ENCODE measurements around the gene OTOF. TPM values are rescaled to one million over a fixed set of nuclear protein-coding genes. Genes with fewer than 3 reads are reported as not detected.

Gene OTOF
- polyA plus RNA-seq, 1 of the 3 experiments (the other 2 are of a cell fraction) = not detected

DNA sequence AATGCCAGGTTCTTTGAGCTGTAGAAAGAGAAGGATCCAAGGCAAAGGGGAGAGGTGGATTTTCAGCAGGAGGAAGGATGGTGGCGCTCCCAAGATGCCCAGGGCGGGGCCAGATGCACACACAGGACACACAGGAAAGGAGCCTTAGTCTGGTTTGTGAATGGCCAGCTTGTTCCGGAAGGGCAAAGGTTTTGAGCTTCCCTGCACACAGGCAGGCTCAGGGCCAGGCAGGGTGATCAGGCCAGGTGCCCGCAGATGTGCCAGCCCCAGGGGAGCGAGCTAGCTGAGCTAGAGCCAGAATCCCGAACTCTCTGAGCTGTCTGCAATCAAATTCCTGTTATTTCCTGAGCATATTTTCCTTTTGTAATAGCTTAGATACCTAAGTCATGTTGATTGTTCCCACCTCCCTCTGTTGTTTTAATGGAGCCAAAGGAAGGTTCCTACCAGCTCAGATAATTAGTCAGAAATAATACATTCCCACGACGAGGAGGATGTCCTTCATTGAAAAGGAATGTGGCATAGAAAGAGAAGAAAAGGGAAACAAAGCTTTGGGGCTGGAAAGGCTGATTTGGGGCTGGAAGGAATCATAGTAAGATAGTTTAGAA, 13.7 kb upstream of the OTOF start:
- Histone ChIP-seq H2AFZ (ENCODE audit: low read depth) (no peak overlapping the region), H3K4me2 (no peak overlapping the region), H3K27ac (ENCODE audit: low read depth in 2 of 2, low read length in 1 of 2) (no peak overlapping the region; a peak in 1 of 4 replicates), H3K9me2 (no peaks in the 10 kb centered on the region), H3F3A (replicated peaks; ENCODE audit: insufficient read depth) (no peaks in the 10 kb centered on the region), H3K4me3 (ENCODE audit: low read depth in 2 of 2, low read length in 1 of 2) (no peak overlapping the region), H3K79me2 (ENCODE audit: insufficient read depth) (no peaks in the 10 kb centered on the region), H3K36me3 (replicated peaks in 1 of 2; ENCODE audit: control insufficient read depth in 1 of 2, insufficient read depth in 2 of 2, low read length in 1 of 2) (no peaks in the 10 kb centered on the region), H3K9ac (no peak overlapping the region), H3K9me3 (no peaks in the 10 kb centered on the region), H3K4me1 (ENCODE audit: control insufficient read depth in 1 of 2, insufficient read depth in 2 of 2, low read depth in 1 of 2, low read length in 1 of 2) (no peaks in the 10 kb centered on the region), H4K20me1 (ENCODE audit: insufficient read depth) (no peaks in the 10 kb centered on the region), H3K27me3 (ENCODE audit: insufficient read depth) (peaks cover 22% of the 10 kb centered on the region; the same call in 1 of the 2 replicates)
- ChIA-PET CTCF (interaction anchor here (0.6 to 1.1 kb wide), 4 partner anchors 14 to 86 kb away, joined by 3 to 4 read pairs (median 3); no protein-coding TSS in a partner anchor), POLR2A (interaction anchor here (0.7 kb wide), 1 partner anchor 225 kb away, joined by 3 read pairs; no protein-coding TSS in a partner anchor)
- TF ChIP-seq ZBTB33 (IDR thresholded peaks at IDR 0.05; ENCODE audit: borderline replicate concordance, low read depth) (no peak), RAD21 (IDR thresholded peaks at IDR 0.05; ENCODE audit: low read length) (no peak), EZH2phosphoT487 (IDR thresholded peaks at IDR 0.05; ENCODE audit: borderline replicate concordance, low read depth) (no peak), JUND (IDR thresholded peaks at IDR 0.05) (no peak), RFX5 (IDR thresholded peaks at IDR 0.05; ENCODE audit: low read length) (no peak), SMC3 (IDR thresholded peaks at IDR 0.05; ENCODE audit: low read depth, low read length) (no peak), MXI1 (IDR thresholded peaks at IDR 0.05; ENCODE audit: low read depth, low read length) (no peak), TEAD4 (IDR thresholded peaks at IDR 0.05; ENCODE audit: borderline replicate concordance, insufficient read depth) (no peak), USF1 (IDR thresholded peaks at IDR 0.05; ENCODE audit: borderline replicate concordance, low read depth) (no peak), GABPA (IDR thresholded peaks at IDR 0.05; ENCODE audit: low read depth) (no peak), GATA2 (CRISPR knock-in tag; IDR thresholded peaks at IDR 0.05) (no peak), REST (IDR thresholded peaks at IDR 0.05; ENCODE audit: low read depth, low read length) (no peak), NFIC (IDR thresholded peaks at IDR 0.05; ENCODE audit: borderline replicate concordance) (no peak), NRF1 (IDR thresholded peaks at IDR 0.05; ENCODE audit: low read depth, low read length) (no peak), MEF2A (IDR thresholded peaks at IDR 0.05; ENCODE audit: borderline replicate concordance, low read depth) (no peak), RXRA (IDR thresholded peaks at IDR 0.05; ENCODE audit: borderline replicate concordance, low read depth) (no peak), TAF1 (IDR thresholded peaks at IDR 0.05; ENCODE audit: borderline replicate concordance, low read depth, low read length) (no peak), TCF12 (IDR thresholded peaks at IDR 0.05) (no peak)
- TF ChIP-seq, protein P1, sequence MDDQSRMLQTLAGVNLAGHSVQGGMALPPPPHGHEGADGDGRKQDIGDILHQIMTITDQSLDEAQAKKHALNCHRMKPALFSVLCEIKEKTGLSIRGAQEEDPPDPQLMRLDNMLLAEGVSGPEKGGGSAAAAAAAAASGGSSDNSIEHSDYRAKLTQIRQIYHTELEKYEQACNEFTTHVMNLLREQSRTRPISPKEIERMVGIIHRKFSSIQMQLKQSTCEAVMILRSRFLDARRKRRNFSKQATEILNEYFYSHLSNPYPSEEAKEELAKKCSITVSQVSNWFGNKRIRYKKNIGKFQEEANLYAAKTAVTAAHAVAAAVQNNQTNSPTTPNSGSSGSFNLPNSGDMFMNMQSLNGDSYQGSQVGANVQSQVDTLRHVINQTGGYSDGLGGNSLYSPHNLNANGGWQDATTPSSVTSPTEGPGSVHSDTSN (IDR thresholded peaks at IDR 0.05) = no peak
- TF ChIP-seq, protein P2, sequence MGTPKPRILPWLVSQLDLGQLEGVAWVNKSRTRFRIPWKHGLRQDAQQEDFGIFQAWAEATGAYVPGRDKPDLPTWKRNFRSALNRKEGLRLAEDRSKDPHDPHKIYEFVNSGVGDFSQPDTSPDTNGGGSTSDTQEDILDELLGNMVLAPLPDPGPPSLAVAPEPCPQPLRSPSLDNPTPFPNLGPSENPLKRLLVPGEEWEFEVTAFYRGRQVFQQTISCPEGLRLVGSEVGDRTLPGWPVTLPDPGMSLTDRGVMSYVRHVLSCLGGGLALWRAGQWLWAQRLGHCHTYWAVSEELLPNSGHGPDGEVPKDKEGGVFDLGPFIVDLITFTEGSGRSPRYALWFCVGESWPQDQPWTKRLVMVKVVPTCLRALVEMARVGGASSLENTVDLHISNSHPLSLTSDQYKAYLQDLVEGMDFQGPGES (IDR thresholded peaks at IDR 0.05; ENCODE audit: low read depth, low read length) = no peak
- WGBS (ENCODE audit: low lambda C conversion rate) = 79% methylated on average over 8 of the region's 8 CpGs
- DNase-seq = no peak

Data from SK-N-SH (cell line).